GM19395 (cell line): ENCODE results near the gene NRP1.
"Not testable (repeated sequence)": the region's sequence is repeated elsewhere in the genome, so short reads cannot be mapped to it uniquely, and the experiment has no call there.

Experiments used
- ATAC-seq: cut with Tn5 transposase; IDR thresholded peaks from one replicate; pipeline ENCODE4 v1.9.1; 2021; ENCODE audit warnings: mild to moderate bottlenecking, moderate library complexity; ENCODE audit not compliant: unreplicated experiment

The NRP1 gene

DNA sequence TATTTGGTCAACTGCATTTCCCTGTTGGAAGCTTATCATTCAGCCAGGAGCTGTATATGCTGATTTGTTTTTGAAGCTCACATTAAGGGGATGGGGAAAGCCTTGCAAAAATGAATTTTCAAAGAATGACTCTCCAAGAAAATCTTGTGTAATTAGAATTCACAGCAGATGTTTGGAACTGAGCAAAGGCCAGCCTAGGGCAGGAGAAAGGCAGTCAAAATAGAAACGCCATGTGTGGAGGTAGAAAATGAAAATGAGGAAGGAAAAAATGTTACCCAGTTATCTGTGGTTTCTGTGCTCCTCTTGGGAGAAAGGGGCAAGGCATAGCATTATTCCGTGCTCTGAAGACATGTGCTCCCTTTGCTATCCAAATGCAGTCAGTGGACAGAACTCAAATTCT, 93.5 kb downstream of the NRP1 start:
- ATAC-seq = no peak

DNA sequence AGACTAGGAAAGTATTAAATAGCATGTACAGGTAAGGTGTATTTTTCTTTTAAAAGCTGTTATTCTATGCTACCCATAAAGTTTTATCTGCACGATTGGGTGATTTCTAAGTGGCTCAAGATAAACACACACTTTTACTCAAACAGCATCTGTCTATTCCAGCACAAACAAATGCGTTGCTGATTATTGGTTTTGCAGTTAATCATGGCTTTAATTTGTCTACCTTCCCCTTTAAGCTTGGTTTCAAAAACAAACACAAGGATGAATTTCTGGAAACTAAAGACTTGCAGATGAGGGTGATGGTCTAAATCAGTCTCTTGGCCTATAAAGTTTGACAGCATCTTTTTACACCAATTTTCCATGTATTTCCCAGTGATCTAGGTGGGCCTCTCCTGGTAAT, 94.2 kb downstream of the NRP1 start:
- ATAC-seq = no peak

DNA sequence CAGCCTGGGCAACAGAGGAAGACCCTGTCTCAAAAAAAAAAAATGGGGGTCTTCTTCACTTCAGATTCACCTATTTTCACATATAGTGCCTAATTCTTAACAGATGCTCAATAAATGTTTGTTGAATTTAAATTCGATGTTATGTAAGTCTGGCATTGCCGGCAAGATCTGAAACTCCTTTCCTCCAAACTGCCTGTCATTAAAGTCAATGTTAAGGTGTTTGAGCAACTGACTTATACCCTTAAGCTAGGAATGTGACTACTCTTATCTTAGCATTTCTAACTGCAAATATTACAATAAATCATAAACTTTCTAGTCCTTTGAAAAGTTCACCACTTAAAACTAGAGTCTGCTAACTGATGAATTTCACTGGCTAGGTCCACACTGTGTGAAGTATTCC, 95.2 kb downstream of the NRP1 start:
- no peak for ATAC-seq

DNA sequence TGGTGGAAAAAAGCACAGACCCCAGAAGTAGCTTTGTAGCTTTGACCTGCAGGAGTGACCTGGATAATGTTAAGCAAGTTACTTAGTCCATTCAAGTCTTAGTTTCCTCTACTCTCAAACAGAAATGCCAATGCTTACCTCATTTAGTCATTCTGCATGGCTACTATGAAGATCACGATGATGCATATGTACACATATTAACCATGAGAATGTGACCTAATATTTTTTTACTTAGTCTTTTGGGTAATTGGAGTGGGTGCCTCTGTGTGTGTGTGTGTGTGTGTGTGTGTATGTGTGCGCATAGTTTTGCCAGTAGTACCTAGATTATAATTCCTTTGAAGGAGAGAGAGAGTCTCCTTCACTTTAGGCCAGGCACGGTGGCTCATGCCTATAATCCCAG, 95.8 kb downstream of the NRP1 start:
- ATAC-seq = no peak

DNA sequence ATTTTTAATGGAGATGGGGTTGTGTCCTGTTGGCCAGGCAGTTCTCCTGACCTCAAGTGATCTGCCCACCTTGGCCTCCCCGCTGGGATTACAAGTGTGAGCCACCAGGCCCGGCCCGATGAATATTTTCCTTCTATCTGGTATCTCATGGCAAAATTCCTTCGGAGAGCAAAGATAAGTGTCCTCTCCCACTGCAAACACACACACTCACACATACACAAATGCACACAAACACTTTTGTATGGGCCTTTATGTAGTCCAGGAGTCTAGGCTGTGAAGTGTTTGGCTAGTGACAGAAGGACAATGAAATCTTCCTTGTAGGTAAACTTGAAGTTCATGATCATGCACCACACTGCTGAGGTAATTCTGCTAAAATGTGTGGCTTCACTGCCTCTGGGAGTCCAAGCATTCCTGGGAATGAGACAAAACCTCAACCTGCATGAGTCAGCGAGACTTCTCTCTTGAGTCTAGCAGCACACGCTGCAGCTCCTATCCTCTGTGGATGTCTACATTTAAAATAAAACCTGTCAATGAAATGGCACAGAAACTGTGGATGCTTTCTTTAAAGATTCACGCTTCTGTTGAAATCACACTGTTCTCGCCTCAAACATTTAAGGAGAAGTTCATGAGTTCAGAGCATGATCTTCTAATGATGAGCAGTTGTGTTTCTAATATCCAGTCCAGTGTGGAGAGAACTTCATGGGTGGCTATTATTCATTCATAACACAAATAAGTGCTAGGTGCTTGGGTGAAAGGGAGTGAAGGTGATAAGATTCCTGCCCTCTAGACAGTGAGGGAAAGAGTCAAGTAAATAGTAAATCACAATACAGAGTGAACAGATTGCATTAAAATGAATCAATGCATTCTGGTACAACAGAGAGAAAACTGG, 96.5 kb downstream of the NRP1 start:
- no peak for ATAC-seq

DNA sequence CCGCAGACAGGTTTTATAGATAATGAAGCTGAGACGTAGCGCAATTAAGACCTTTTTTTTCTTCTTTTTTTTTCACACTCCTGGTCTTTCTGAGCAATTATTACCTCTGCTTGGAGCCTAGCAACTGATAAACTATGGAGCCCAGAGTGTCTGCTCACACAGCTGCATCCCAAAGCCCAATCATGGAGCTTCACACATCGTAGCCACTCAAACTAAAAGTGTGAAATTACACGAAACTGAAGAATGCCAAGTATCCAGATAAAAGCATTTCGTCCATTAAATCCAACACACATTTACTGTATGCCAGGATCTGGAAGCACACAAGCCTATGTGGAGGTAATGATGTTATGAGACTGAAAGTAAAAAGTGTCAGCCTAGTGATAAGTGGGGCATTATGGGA, 97.6 kb downstream of the NRP1 start:
- ATAC-seq = no peak

DNA sequence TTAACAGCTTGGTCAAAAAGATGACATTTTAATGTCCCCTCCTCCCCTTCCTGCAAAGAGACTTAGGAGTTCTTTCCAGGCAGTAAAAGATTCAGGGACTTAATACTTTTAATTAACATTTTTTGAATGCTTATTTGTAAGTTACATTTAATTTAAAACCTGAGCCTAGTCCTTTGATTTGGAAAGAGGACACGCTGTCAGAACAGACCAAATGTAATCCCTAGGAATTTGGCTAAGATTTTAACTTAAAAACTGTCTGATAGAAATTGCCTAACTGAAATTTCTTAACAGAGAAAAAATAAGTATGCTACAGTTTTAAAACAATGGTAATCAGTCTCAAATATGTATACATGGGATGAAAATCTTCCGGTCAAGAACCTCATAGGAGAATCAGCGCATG, 98.5 kb downstream of the NRP1 start:
- ATAC-seq = no peak

DNA sequence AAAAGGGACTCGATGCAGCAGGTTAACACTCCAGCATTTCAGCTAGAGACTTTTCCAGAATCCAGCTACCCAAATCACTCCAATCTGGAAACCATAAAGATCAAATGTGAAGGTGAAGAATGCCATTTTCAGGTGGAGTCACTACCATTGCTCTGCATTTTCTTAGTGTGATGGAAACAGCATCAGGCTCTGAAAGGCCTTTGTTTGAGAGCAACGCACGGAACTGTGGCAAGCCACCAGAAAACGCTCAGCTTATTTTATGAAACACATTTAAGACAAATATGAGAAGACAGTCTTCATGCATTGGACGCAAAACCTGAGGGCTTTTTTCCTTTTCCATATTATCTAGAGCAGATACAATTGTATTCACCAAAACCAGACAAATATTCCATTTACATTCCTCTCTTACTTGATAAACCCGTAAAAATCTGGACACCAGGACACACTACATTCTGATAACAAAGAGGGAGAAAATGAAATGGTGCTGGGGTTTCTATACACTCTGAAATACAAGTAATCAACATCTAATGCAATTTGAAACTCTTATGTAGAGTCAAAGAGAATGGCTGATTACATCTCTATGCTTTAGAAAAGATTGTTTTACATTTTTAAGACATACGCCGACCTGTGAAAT, 99.1 kb downstream of the NRP1 start:
- ATAC-seq = no peak

DNA sequence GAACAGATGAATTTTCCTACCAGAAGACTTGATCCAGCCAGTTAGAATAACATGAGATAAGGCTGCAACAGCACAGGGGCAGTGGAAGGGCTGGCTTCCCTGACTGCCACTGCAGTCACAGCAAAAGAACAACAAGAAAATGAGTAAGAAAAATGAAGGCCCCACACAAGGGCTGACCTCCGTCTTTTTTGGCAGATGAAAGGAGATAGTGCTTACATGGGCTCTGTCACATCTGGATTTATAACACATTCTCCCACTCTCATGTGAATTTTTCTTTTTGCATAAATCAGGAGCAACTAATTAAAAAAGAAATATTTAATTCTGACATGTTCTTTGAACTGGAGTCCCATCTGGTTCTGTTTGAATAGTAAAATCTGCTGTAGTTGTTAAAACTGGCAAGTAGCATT, 99.6 kb downstream of the NRP1 start:
- ATAC-seq = no peak

DNA sequence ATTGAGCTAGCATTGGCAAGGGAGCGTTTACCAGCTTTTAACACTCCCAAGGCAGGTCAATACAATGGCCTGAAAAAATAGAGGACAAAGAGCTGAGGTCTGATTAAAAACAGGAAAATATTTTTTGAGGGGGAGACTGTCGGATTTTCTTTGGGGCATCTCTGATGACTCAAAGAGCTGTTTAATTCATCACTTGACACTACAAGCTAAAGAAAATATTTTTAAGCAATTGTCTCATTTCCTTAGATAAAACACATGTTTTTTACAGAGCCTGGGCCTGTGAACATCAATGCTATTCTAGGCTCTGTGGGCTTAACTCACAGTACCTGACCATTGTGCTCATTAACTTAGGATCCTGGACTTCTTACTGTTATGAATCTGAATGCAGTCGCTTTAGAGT, 100.8 kb downstream of the NRP1 start:
- no peak for ATAC-seq

DNA sequence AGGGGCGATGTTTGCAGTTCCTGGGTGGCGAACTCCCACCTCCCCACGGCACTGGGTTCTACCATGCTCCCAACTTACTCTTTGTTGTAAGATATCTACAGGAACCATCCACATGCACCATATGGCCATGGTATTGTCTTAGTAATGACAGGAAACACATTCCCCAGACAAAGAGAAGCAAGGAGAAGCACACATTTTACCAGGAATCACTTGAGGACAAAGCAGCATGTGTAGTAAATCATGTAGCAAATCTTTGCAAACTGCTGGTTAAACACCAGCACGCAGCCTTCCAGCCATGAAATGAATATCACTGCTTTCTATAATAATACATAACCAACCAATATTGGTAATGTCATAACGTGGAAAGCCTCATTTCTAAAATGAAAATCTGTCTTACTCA, 101.2 kb downstream of the NRP1 start:
- ATAC-seq = no peak

DNA sequence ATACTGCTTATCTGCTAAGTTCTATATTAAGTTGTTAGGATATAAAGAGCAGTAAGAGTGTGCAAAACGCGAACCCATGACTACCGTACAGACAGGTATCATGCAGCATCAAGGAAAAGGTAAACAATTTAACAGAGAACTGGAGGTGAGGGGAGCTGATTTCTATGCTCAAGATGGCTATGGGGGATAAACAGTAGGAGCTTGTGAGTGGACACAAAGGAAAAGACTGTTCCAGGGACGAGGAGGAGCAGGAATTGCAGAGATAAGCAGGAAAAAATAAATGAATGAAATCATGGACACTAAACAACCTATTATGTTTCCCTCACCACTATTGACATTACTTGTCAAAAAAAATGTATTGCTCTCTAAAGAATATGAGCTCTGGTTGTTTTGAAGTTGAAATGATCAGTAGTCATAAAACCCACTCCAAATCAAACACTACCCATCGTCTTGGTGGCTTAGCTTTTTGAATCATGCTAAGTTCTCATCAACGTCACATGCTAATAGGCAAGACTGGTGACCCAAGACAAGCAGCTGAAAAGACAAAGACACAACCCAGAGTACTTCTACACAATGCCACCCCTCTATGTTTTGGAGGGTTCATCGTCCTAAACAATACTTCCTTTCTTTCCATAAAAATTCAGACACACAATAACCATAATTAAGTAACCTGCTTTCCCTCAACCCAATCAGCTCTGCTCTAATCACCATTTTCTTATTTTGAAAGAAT, 102.7 kb downstream of the NRP1 start:
- no peak for ATAC-seq

DNA sequence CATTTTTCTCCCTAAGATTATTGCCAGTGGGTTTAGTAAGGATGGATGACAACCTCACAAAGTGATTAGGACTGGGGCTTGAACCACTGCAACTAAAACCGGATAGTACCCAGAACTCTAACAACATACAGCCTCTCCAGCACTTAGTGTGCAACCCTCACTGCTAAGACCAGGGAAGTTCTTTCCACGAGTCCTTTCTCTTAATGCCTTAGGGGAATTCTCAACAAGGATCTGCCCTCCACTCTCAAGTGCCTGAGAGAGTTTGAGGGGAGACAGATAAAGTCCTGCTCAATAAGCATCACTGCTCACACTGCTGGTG, 104.6 kb downstream of the NRP1 start:
- ATAC-seq = no peak

DNA sequence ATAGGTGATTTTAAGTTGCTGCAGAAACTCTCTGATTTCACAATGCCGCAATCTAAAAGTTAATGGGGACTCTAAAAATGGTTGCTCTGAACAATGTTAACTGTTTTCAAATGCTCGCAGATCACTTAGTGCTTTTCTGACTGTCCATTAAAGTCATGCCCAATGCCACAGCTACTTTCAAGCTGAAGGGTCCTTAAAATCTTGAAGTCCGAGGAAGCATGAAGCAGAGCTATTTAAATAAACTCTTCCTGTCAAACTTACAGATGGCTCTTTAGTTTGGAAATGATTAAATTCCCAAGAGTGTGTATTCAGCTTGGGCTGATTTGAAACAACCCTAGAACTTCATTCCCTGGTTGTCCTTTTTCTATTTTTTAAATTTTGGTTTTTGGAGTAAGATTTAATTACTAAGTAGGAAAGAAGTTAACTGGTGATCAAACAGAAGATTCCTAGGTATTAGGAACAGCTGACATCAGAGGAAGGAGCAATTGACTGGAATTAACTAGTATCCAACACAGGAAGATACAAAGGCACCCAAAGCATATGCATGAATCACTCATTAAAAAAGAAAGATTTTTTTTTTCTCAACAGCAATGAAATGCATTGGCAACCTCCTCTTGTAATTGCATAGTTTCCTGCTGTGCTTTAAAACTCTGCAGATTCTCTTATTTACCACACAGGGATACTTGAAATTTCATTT, 105.1 kb downstream of the NRP1 start:
- ATAC-seq = no peak

DNA sequence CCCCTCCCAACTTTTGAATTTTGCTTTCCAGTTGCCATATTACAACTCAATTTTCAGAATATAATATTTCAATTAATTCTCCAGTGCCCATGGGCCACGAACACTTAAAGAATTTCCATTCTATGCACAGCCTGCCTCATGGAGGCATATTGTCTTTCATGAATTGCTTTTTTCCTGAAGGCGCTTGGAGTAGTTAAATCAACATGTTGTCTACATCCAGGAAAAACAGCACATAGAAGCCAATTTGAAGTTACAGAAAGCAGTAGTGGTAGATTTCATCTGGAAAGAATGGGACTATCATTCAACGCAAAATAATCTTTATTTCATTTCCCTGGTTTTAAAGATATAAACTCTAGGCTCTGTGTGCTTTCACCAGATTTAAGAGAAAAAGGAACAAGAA, 106.0 kb downstream of the NRP1 start:
- ATAC-seq = no peak

DNA sequence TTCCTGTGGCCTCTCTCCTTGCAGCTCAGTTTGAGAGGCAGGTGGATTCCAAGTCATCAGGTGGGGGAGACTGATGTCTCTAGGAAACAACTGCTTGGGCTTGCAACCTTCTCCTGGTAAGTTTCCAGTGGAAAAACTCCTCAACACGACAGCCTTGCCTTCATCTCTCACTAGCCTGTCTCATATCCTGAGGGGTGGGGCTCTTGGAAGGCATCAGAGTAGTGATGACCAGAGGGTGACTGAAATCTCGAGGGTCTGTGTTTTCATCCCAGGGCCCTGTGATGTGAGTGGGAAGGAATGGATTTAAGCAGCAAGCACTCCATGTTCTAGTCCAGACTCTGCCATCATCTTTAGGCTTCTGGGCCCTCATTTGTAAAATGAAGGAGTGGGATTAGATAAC, 107.0 kb downstream of the NRP1 start:
- ATAC-seq = no peak

DNA sequence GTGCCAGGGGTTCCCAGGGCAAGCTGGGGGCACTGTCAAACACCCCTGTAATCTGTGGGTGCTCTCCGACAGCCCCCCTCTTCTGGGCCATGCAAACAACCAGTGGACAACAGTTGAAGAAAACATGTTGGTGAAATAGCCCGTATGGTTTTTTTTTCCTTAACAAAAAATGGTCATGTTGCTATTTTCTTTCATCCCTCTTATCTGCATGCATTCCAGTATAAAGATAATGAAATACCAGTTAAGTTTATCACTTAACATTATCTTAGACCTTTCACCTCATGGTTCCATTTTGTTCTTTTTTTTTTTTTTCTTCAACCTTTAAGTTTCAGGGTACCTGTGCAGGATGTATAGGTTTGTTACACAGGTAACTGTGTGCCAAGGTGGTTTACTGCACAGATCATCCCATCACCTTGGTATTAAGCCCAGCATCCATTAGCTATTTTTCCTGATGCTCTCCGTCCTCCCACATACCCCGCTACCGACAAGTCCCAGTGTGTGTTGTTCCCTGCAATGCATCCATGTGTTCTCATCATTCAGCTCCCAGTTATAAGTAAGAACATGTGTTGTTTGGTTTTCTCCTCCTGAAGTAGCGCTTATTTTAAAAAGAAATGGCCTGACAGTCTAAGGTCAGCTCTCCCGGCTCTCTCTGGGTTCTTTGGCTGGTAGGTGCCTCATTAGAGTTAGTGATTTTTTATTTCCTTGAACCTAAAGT, 110.1 kb downstream of the NRP1 start:
- ATAC-seq = no peak

DNA sequence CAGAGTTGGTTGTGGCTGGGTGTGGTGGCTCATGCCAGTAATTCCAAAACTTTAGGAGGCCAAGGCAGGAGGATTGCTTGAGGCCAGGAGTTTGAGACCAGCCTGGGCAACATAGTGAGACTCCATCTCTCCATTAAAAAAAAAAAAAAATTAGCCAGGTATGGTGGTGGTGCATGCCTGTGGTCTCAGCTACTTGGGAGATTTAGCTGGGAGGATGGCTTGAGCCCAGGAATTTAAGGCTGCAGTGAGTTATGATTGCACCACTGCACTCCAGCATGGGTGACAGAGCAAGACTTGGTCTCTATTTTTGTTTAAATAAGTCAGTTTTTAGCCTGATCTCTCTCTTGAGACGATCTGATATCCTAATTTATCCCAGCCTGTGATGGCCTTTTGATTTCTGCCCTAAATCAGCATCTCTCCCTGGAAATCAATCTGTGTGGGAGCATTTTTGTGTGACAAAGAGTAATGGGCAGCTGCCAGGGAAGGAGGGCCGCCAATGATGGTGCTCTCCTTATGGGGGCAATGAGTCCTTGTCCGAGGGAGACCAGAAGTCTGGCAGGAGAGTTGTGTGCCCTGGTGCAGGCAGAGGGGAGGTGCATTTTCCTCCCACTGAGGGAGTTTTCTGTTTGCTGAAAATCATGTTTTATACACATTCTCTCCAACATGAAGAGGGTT, 111.0 kb downstream of the NRP1 start:
- no peak for ATAC-seq

DNA sequence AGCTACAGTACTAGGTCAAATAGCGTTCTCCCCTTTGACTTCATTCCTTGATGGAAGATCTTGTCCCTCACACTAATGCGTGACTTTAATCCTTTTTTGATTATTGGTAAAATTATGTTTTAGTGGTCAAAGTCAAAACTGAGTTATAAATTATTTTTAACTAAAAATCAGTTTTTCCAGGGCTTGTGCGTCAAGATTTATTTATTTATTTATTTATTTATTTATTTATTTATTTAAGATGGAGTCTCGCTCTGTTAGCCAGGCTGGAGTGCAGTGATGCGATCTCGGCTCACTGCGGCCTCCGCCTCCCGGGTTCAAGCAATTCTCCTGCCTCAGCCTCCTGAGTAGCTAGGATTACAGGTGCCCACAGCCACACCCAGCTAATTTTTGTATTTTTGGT, 112.2 kb downstream of the NRP1 start:
- not testable (repeated sequence) for ATAC-seq

DNA sequence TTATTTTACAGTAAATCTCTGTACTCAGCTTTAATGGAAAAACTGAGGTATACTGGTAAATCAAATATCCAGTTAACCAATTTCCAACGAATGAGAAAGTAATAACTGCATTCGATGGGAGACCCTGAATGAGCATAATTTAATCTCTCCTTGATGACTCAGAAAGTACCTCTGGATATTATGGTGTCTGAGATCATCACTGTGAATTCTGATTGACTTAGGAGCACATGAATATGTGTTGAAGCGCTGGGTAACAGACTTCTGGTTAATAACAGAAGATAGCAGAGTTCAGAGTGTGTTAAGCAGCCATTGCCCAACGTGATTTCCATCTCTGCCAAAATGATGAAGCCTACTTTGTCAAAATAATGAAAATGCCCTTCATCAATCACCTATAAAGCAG, 116.6 kb downstream of the NRP1 start:
- no peak for ATAC-seq
